ENCODE results near the gene FAM163B. TPM values are rescaled to one million over a fixed set of nuclear protein-coding genes. Genes with fewer than 3 reads are reported as not detected.

Gene FAM163B
- total and polyA plus RNA-seq, 2 donors (not counting 3 experiments of a cell fraction or from before 2014, with no cell fraction given), result not detected

GRCh38 chr9:133604214-133604613 lies 5.0 kb downstream of the FAM163B start:
- no peak overlapping the region for H3K4me2 ChIP-seq (ENCODE audit: insufficient read depth, low read length)
- TF ChIP-seq MYC (IDR thresholded peaks at IDR 0.05; ENCODE audit: low read depth, low read length) (no peak), MAX (IDR thresholded peaks at IDR 0.05; ENCODE audit: insufficient read depth, insufficient read length) (no peak), POLR2AphosphoS5 (IDR thresholded peaks at IDR 0.05; ENCODE audit: insufficient read depth, low read depth, low read length) (no peak), CTCF (IDR thresholded peaks at IDR 0.05; ENCODE audit: extremely low read depth in 1 of 2, insufficient read depth in 1 of 2, low read depth in 1 of 2, low read length in 2 of 2) (no peak), FOS (IDR thresholded peaks at IDR 0.05; ENCODE audit: borderline replicate concordance, insufficient read depth, low read length) (no peak), POLR2A (IDR thresholded peaks at IDR 0.05; ENCODE audit: low read depth, low read length) (no peak), JUN (IDR thresholded peaks at IDR 0.05; ENCODE audit: borderline replicate concordance, insufficient read depth, insufficient read length, low read depth) (no peak), GATA2 (IDR thresholded peaks at IDR 0.05; ENCODE audit: insufficient read depth, insufficient read length, low read depth, low read length) (no peak), EZH2 (IDR thresholded peaks at IDR 0.05; ENCODE audit: borderline replicate concordance, low read depth, low read length, severe bottlenecking) (no peak)
- H3K36me3 ChIP-seq (ENCODE audit: control insufficient read depth in 2 of 2, extremely low read depth in 1 of 2, insufficient read depth in 2 of 2, low read length in 2 of 2), result no peaks in the 10 kb centered on the region
- dilution Hi-C loops (cut with MboI; ENCODE audit: extremely low pct_ligation_motif_present, low sequenced_read_pairs) (no loop called here), intact Hi-C loops (cut with micrococcal nuclease) (no loop called here)
- no peak for FAIRE-seq
- H3K27ac ChIP-seq (ENCODE audit: insufficient read depth, low read depth, low read length), result no peak overlapping the region
- ChIA-PET CTCF (no interaction called here), POLR2A (no interaction called here)
- BruUV-seq (replicated peaks), result no TSS peak
- H3K4me1 ChIP-seq (ENCODE audit: control insufficient read depth, extremely low read depth, insufficient read depth, low read length), result no peaks in the 10 kb centered on the region
- no peaks in the 10 kb centered on the region for H3K9me3 ChIP-seq (replicated peaks; ENCODE audit: control insufficient read depth, insufficient read depth, low read length)
- no peak for DNase-seq (ENCODE audit: low read depth, low spot score)
- no peak overlapping the region for H3K4me3 ChIP-seq (replicated peaks in 1 of 3; ENCODE audit: insufficient read depth in 1 of 3, low read depth in 1 of 3, low read length in 3 of 3)
- peaks cover 0 to 3% of the 10 kb centered on the region in 2 experiments for H3K27me3 ChIP-seq (ENCODE audit: control insufficient read depth in 2 of 2, insufficient read depth in 2 of 2, low read length in 2 of 2)
- no peak overlapping the region for H3K9ac ChIP-seq (replicated peaks; ENCODE audit: extremely low read depth, insufficient read depth, low read length)
- H3K79me2 ChIP-seq (ENCODE audit: control insufficient read depth, insufficient read depth, low read length), result no peaks in the 10 kb centered on the region
- H2AFZ ChIP-seq (ENCODE audit: low read depth, low read length), result no peak overlapping the region
- H3K9me1 ChIP-seq (replicated peaks; ENCODE audit: control insufficient read depth, extremely low read depth, insufficient read depth, low read length), result no peaks in the 10 kb centered on the region
- H4K20me1 ChIP-seq (replicated peaks; ENCODE audit: control insufficient read depth, extremely low read depth, insufficient read depth, low read length), result no peaks in the 10 kb centered on the region

Measured in endothelial cell of umbilical vein (primary cell).